ENCODE measurements around the gene ZNF490.

The ZNF490 gene

DNA sequence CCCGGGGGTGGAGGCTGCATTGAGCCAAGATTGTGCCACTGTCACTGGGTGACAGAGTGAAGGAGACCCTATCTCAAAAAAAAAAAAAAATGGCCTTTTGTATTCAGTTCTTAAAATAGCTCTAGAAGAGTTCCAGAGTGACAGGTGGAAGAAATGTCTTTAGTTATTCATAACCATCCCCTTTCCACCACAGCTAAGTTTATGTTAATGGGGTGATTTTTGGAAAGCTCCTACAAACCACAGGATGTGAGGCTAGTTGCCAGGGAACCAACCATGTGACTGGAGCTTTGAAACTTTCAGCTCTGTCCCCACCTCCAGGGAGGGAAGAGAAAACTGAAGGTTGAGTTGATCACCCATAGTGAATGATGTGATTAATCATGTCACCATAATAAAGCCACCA, 6.9 kb downstream of the ZNF490 start:
- CTCF ChIA-PET: interaction anchor here (1.1 to 2.2 kb wide), 7 partner anchors 10 to 68 kb away, joined by 3 to 12 read pairs (median 4); no protein-coding TSS in a partner anchor
- peak; percentile 58 to 89 (median 87) for DNase-seq
- POLR2A ChIA-PET: interaction anchor here (0.8 to 1.0 kb wide), 2 partner anchors 13 to 36 kb away, joined by 3 read pairs; no protein-coding TSS in a partner anchor
- H3K4me1 ChIP-seq (ENCODE audit: control extremely low read depth in 1 of 4, control insufficient read depth in 4 of 4, insufficient read depth in 4 of 4, low read length in 3 of 4): peaks cover 3 to 16% (median 8%) of the 10 kb centered on the region in 4 experiments
- peaks cover 3 to 22% (median 20%) of the 10 kb centered on the region in 4 experiments for H3K36me3 ChIP-seq (ENCODE audit: control insufficient read depth in 4 of 4, insufficient read depth in 4 of 4, low read length in 3 of 4)
- no peaks in the 10 kb centered on the region for H3K9me3 ChIP-seq (ENCODE audit: control extremely low read depth in 1 of 5, control insufficient read depth in 4 of 5, insufficient read depth in 2 of 5, low read depth in 1 of 5, low read length in 4 of 5)
- H3K4me3 ChIP-seq (ENCODE audit: control insufficient read depth in 1 of 7, extremely low read depth in 1 of 7, insufficient read depth in 4 of 7, low read depth in 2 of 7, low read length in 6 of 7): no peak overlapping the region
- no peak overlapping the region for H3K27ac ChIP-seq (ENCODE audit: insufficient read depth in 1 of 2, low read depth in 1 of 2, low read length in 2 of 2, poor library complexity in 1 of 2, severe bottlenecking in 2 of 2)
- H3K27me3 ChIP-seq (replicated peaks in 2 of 5; ENCODE audit: control insufficient read depth in 4 of 5, insufficient read depth in 5 of 5, low read length in 4 of 5): no peaks in the 10 kb centered on the region
- 83% methylated on average over 1 of the region's 1 CpG for WGBS (ENCODE audit: insufficient coverage)

DNA sequence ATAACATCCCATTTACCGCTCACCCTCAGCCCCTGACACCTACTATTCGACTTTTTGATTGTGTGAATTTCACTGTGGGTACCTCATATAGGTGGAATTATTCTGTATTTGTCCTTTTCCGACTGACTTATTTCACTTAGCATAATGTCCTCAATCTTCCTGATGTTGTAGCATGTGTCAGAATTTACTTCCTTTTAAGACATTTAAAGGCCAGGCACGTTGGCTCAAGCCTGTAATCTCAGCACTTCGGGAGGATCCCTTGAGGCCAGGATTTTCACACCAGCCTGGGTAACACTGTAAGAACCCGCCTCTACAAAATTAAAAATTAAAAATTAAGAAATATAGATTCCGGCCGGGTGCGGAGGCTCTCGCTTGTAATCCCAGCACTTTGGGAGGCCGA, 13.0 kb downstream of the ZNF490 start:
- Histone ChIP-seq H3K36me3 (ENCODE audit: control insufficient read depth in 4 of 4, insufficient read depth in 4 of 4, low read length in 3 of 4) (peaks cover 3 to 27% (median 16%) of the 10 kb centered on the region in 4 experiments), H3K9me3 (ENCODE audit: control extremely low read depth in 1 of 5, control insufficient read depth in 4 of 5, insufficient read depth in 2 of 5, low read depth in 1 of 5, low read length in 4 of 5) (no peaks in the 10 kb centered on the region), H3K4me1 (ENCODE audit: control extremely low read depth in 1 of 4, control insufficient read depth in 4 of 4, insufficient read depth in 4 of 4, low read length in 3 of 4) (no peaks in the 10 kb centered on the region), H3K27me3 (replicated peaks in 2 of 5; ENCODE audit: control insufficient read depth in 4 of 5, insufficient read depth in 5 of 5, low read length in 4 of 5) (no peaks in the 10 kb centered on the region), H3K4me3 (ENCODE audit: control insufficient read depth in 1 of 7, extremely low read depth in 1 of 7, insufficient read depth in 4 of 7, low read depth in 2 of 7, low read length in 6 of 7) (no peak overlapping the region), H3K27ac (ENCODE audit: insufficient read depth in 1 of 2, low read depth in 1 of 2, low read length in 2 of 2, poor library complexity in 1 of 2, severe bottlenecking in 2 of 2) (no peak overlapping the region)
- ChIA-PET CTCF (interaction anchor here (1.5 kb wide), 1 partner anchor 8 kb away, joined by 3 read pairs; no protein-coding TSS in a partner anchor), POLR2A (no interaction called here)
- WGBS (ENCODE audit: insufficient coverage): 89% methylated on average over 7 of the region's 11 CpGs
- DNase-seq: no peak

- Histone ChIP-seq H3K4me1 (ENCODE audit: control extremely low read depth in 1 of 4, control insufficient read depth in 4 of 4, insufficient read depth in 4 of 4, low read length in 3 of 4) (no peaks in the 10 kb centered on the region), H3K27ac (ENCODE audit: insufficient read depth in 1 of 2, low read depth in 1 of 2, low read length in 2 of 2, poor library complexity in 1 of 2, severe bottlenecking in 2 of 2) (no peak overlapping the region), H3K4me3 (ENCODE audit: control insufficient read depth in 1 of 7, extremely low read depth in 1 of 7, insufficient read depth in 4 of 7, low read depth in 2 of 7, low read length in 6 of 7) (no peak overlapping the region), H3K9me3 (ENCODE audit: control extremely low read depth in 1 of 5, control insufficient read depth in 4 of 5, insufficient read depth in 2 of 5, low read depth in 1 of 5, low read length in 4 of 5) (no peaks in the 10 kb centered on the region), H3K27me3 (replicated peaks in 2 of 5; ENCODE audit: control insufficient read depth in 4 of 5, insufficient read depth in 5 of 5, low read length in 4 of 5) (no peaks in the 10 kb centered on the region), H3K36me3 (ENCODE audit: control insufficient read depth in 4 of 4, insufficient read depth in 4 of 4, low read length in 3 of 4) (peaks cover 3 to 24% (median 14%) of the 10 kb centered on the region in 4 experiments)
- CTCF ChIA-PET: interaction anchor here (1.1 to 1.5 kb wide), 2 partner anchors 8 to 14 kb away, joined by 3 read pairs; partner anchors contain the start of genes ZNF490 and ZNF791
- POLR2A ChIA-PET: no interaction called here
- no peak for DNase-seq
- WGBS (ENCODE audit: insufficient coverage): 93% methylated on average over 27 of the region's 38 CpGs
Observed at GRCh38 chr19:12596927-12597548, 13.6 kb downstream of the ZNF490 start.

DNA sequence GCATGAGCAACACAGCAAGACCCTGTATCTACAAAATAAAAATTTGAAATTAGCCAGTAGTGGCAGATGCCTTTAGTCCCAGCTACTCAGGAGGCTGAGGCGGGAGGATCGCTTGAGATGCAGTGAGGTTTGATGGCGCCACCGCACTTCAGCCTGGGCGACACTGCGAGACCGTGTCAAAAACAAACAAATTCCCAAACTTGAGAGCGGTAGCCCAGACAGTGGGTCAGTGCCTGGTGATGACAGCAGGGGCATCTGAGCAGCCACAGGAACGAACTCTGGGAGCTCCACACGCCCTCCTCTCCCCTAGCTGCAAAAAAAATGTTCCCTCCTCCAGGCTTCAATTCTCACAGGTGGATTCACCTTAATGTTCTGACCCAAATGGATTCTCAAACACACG, 14.1 kb downstream of the ZNF490 start:
- Histone ChIP-seq H3K4me1 (ENCODE audit: control extremely low read depth in 1 of 4, control insufficient read depth in 4 of 4, insufficient read depth in 4 of 4, low read length in 3 of 4) (no peaks in the 10 kb centered on the region), H3K27me3 (replicated peaks in 2 of 5; ENCODE audit: control insufficient read depth in 4 of 5, insufficient read depth in 5 of 5, low read length in 4 of 5) (no peaks in the 10 kb centered on the region), H3K9me3 (ENCODE audit: control extremely low read depth in 1 of 5, control insufficient read depth in 4 of 5, insufficient read depth in 2 of 5, low read depth in 1 of 5, low read length in 4 of 5) (no peaks in the 10 kb centered on the region), H3K4me3 (ENCODE audit: control insufficient read depth in 1 of 7, extremely low read depth in 1 of 7, insufficient read depth in 4 of 7, low read depth in 2 of 7, low read length in 6 of 7) (no peak overlapping the region), H3K36me3 (ENCODE audit: control insufficient read depth in 4 of 4, insufficient read depth in 4 of 4, low read length in 3 of 4) (peaks cover 3 to 24% (median 13%) of the 10 kb centered on the region in 4 experiments), H3K27ac (ENCODE audit: insufficient read depth in 1 of 2, low read depth in 1 of 2, low read length in 2 of 2, poor library complexity in 1 of 2, severe bottlenecking in 2 of 2) (no peak overlapping the region)
- DNase-seq: no peak
- WGBS (ENCODE audit: insufficient coverage): 99% methylated on average over 10 of the region's 11 CpGs
- CTCF ChIA-PET: interaction anchor here (0.6 to 1.5 kb wide), 3 partner anchors 9 to 28 kb away, joined by 3 read pairs; partner anchors contain the start of genes ZNF490 and ZNF791
- POLR2A ChIA-PET: no interaction called here

DNA sequence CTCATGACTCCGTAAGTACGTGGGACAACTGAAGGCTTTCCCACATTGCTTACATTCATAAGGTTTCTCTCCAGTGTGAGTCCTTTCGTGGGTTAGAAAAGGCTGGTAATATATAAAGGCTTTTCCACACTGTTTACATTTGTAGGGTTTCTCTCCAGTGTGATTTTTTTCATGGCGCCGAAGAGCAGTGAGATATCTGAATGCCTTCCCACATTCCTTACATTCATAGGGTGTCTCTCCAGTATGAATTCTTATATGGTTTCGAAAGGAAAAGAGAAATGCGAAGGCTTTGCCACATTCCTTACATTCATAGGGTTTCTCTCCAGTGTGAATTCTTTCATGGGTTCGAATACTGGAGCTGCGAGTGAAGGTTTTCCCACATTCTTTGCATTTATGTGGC, 29.5 kb downstream of the ZNF490 start:
- H3K27ac ChIP-seq (ENCODE audit: insufficient read depth in 1 of 2, low read depth in 1 of 2, low read length in 2 of 2, poor library complexity in 1 of 2, severe bottlenecking in 2 of 2): no peak overlapping the region
- DNase-seq: no peak
- POLR2A ChIA-PET: no interaction called here
- H3K4me1 ChIP-seq (ENCODE audit: control extremely low read depth in 1 of 4, control insufficient read depth in 4 of 4, insufficient read depth in 4 of 4, low read length in 3 of 4): no peaks in the 10 kb centered on the region
- CTCF ChIA-PET: interaction anchor here (1.0 kb wide), 1 partner anchor 14 kb away, joined by 3 read pairs; no protein-coding TSS in a partner anchor
- H3K4me3 ChIP-seq (ENCODE audit: control insufficient read depth in 1 of 7, extremely low read depth in 1 of 7, insufficient read depth in 4 of 7, low read depth in 2 of 7, low read length in 6 of 7): peak overlapping the region in 1 of 7 experiments; percentile 11
- H3K27me3 ChIP-seq (replicated peaks in 2 of 5; ENCODE audit: control insufficient read depth in 4 of 5, insufficient read depth in 5 of 5, low read length in 4 of 5): no peaks in the 10 kb centered on the region
- H3K36me3 ChIP-seq (ENCODE audit: control insufficient read depth in 4 of 4, insufficient read depth in 4 of 4, low read length in 3 of 4): peaks cover 23 to 60% (median 37%) of the 10 kb centered on the region in 4 experiments
- peaks cover 12 to 38% (median 26%) of the 10 kb centered on the region in 5 experiments for H3K9me3 ChIP-seq (ENCODE audit: control extremely low read depth in 1 of 5, control insufficient read depth in 4 of 5, insufficient read depth in 2 of 5, low read depth in 1 of 5, low read length in 4 of 5)
- 93% methylated on average over 3 of the region's 9 CpGs for WGBS (ENCODE audit: insufficient coverage)

DNA sequence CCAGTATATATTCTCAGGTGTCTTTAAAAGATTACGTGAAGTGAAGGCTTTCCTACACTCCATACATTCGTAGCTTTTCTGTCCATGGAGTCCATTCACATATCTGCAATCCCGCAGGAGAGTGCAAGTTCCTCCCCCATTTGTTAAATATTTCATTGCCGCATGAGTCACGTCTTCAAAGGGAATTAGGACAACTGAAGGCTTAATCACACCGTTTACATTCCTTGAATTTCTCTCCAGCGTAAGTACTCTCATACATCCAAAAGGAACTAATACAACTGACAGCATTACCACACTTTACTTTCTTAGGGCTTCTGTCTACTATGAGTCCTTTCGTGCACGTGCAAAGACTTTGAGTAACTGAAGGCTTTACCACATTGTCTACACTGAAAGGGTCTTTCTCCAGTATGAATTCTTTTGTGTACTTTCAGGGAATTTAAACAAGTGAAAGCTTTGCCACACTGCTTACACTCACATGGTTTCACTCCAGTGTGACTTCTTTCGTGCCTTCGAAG, 30.4 kb downstream of the ZNF490 start:
- ChIA-PET CTCF (no interaction called here), POLR2A (no interaction called here)
- WGBS (ENCODE audit: insufficient coverage): 98% methylated on average over 10 of the region's 11 CpGs
- H3K4me3 ChIP-seq (ENCODE audit: control insufficient read depth in 1 of 7, extremely low read depth in 1 of 7, insufficient read depth in 4 of 7, low read depth in 2 of 7, low read length in 6 of 7): no peak overlapping the region
- peaks cover 12 to 41% (median 26%) of the 10 kb centered on the region in 5 experiments for H3K9me3 ChIP-seq (ENCODE audit: control extremely low read depth in 1 of 5, control insufficient read depth in 4 of 5, insufficient read depth in 2 of 5, low read depth in 1 of 5, low read length in 4 of 5)
- no peaks in the 10 kb centered on the region for H3K27me3 ChIP-seq (replicated peaks in 2 of 5; ENCODE audit: control insufficient read depth in 4 of 5, insufficient read depth in 5 of 5, low read length in 4 of 5)
- no peaks in the 10 kb centered on the region for H3K4me1 ChIP-seq (ENCODE audit: control extremely low read depth in 1 of 4, control insufficient read depth in 4 of 4, insufficient read depth in 4 of 4, low read length in 3 of 4)
- H3K36me3 ChIP-seq (ENCODE audit: control insufficient read depth in 4 of 4, insufficient read depth in 4 of 4, low read length in 3 of 4): peaks cover 23 to 58% (median 39%) of the 10 kb centered on the region in 4 experiments
- no peak overlapping the region for H3K27ac ChIP-seq (ENCODE audit: insufficient read depth in 1 of 2, low read depth in 1 of 2, low read length in 2 of 2, poor library complexity in 1 of 2, severe bottlenecking in 2 of 2)
- no peak for DNase-seq

DNA sequence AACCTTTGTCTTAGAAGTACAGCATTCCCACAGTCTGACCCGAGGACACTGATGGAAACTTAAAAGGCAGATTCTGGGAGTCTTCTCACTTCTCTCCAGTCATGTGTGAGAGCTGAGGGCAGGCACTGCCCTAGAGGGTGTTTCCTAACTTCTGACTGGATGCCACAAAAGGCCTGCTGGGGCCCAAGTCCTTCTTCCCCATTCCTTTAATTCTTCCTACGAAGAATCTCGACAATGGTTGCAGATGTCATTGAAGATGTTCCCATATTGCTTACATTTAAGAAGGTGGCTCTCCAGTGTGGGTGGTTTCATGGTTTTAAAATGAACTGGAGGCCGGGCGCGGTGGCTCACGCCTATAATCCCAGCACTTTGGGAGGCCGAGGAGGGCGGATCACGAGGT, 32.0 kb downstream of the ZNF490 start:
- H3K36me3 ChIP-seq (ENCODE audit: control insufficient read depth in 4 of 4, insufficient read depth in 4 of 4, low read length in 3 of 4): peaks cover 23 to 56% (median 39%) of the 10 kb centered on the region in 4 experiments
- ChIA-PET CTCF (no interaction called here), POLR2A (no interaction called here)
- peaks cover 12 to 42% (median 26%) of the 10 kb centered on the region in 5 experiments for H3K9me3 ChIP-seq (ENCODE audit: control extremely low read depth in 1 of 5, control insufficient read depth in 4 of 5, insufficient read depth in 2 of 5, low read depth in 1 of 5, low read length in 4 of 5)
- no peaks in the 10 kb centered on the region for H3K27me3 ChIP-seq (replicated peaks in 2 of 5; ENCODE audit: control insufficient read depth in 4 of 5, insufficient read depth in 5 of 5, low read length in 4 of 5)
- peaks cover 0 to 9% (median 5%) of the 10 kb centered on the region in 4 experiments for H3K4me1 ChIP-seq (ENCODE audit: control extremely low read depth in 1 of 4, control insufficient read depth in 4 of 4, insufficient read depth in 4 of 4, low read length in 3 of 4)
- no peak overlapping the region for H3K4me3 ChIP-seq (ENCODE audit: control insufficient read depth in 1 of 7, extremely low read depth in 1 of 7, insufficient read depth in 4 of 7, low read depth in 2 of 7, low read length in 6 of 7)
- no peak overlapping the region for H3K27ac ChIP-seq (ENCODE audit: insufficient read depth in 1 of 2, low read depth in 1 of 2, low read length in 2 of 2, poor library complexity in 1 of 2, severe bottlenecking in 2 of 2)
- WGBS (ENCODE audit: insufficient coverage): 98% methylated on average over 5 of the region's 10 CpGs
- DNase-seq: no peak

Measured in common myeloid progenitor, CD34-positive (primary cell).